B cell (primary cell): ENCODE data around the gene PHF8. TPM values are rescaled to one million over a fixed set of nuclear protein-coding genes. Genes with fewer than 3 reads are reported as not detected.

ENCODE experiments used
- ATAC-seq: fragments of 200-7000 bp; cut with Tn5 transposase; one replicate; pipeline ENCODE4 v1.10.0; 2021; ENCODE audit warnings: low read depth, mild to moderate bottlenecking, moderate number of reproducible peaks, moderate library complexity
- CTCF ChIA-PET: fragments of 350-600 bp; sonication (Branson Sonifier 250); formaldehyde crosslinking; loops from one replicate; lab custom pipeline; 2021; ENCODE audit warnings: antibody characterized with exemption, inconsistent platforms; lab: Charles Lee
- POLR2A ChIA-PET: fragments of 350-600 bp; sonication (Branson Sonifier 250); formaldehyde crosslinking; loops from one replicate; lab custom pipeline; 2021; ENCODE audit warnings: antibody characterized with exemption; lab: Charles Lee
- DNase-seq: peaks from one replicate; pipeline ENCODE4 v3.0.0; 2013
- H2AFZ ChIP-seq: 2 replicates; pipeline ENCODE4 v1.6.1; 2012; ENCODE audit warnings: mild to moderate bottlenecking, low read depth, low read length; ENCODE audit not compliant: insufficient read depth, poor library complexity, severe bottlenecking
- H3K27ac ChIP-seq, 2 donors: 1 replicate in 1 of 2; 2 replicates in 1 of 2; pipeline ENCODE4 v1.5.1; 2012 to 2013; ENCODE audit warnings: low read length in 2 of 2, mild to moderate bottlenecking in 2 of 2, moderate library complexity in 1 of 2
- H3K27me3 ChIP-seq, 4 experiments: fragments of 200-600 bp in 1 of 4; sonication (generic) in 1 of 4; replicated peaks in 1 of 4; 1 replicate in 2 of 4; 2 replicates in 2 of 4; pipeline versions ENCODE4 v1.6.1 to v1.7.0; 2013 to 2016; ENCODE audit warnings: low read length in 3 of 4, mild to moderate bottlenecking in 2 of 4, mixed read lengths in 1 of 4, moderate library complexity in 1 of 4; ENCODE audit not compliant: insufficient read depth in 4 of 4, control insufficient read depth in 3 of 4; ENCODE audit errors: control extremely low read depth in 1 of 4
- H3K36me3 ChIP-seq, 2 experiments: replicated peaks in 1 of 2; 1 replicate in 1 of 2; 2 replicates in 1 of 2; pipeline versions ENCODE4 v1.6.1 to v1.7.1; 2013; ENCODE audit warnings: low read length in 1 of 2; ENCODE audit not compliant: insufficient read depth in 2 of 2, control insufficient read depth in 1 of 2; ENCODE audit errors: control extremely low read depth in 1 of 2, extremely low read depth in 1 of 2
- H3K4me1 ChIP-seq, 2 donors: fragments of 200-600 bp in 1 of 2; sonication (generic) in 1 of 2; 1 replicate in 1 of 2; 2 replicates in 1 of 2; pipeline versions ENCODE4 v1.5.1 to v1.6.1; 2013 to 2017; ENCODE audit warnings: low read length in 2 of 2; ENCODE audit not compliant: control insufficient read depth in 2 of 2, insufficient read depth in 2 of 2
- H3K4me2 ChIP-seq: replicated peaks from 2 replicates; pipeline ENCODE3; 2012; ENCODE audit warnings: mild to moderate bottlenecking, low read depth, low read length; ENCODE audit not compliant: poor library complexity, severe bottlenecking
- H3K4me3 ChIP-seq, 5 experiments: fragments of 200-600 bp in 1 of 5; sonication (generic) in 1 of 5; 1 replicate in 3 of 5; 2 replicates in 2 of 5; pipeline versions ENCODE4 v1.5.1 to v1.7.0; 2011 to 2016; ENCODE audit warnings: low read length in 4 of 5, mild to moderate bottlenecking in 4 of 5, low read depth in 2 of 5, control low read depth in 1 of 5, moderate library complexity in 1 of 5; ENCODE audit not compliant: insufficient read depth in 1 of 5; ENCODE audit errors: control extremely low read depth in 1 of 5, extremely low read depth in 1 of 5
- H3K79me2 ChIP-seq: fragments of 200-600 bp; sonication (generic); one replicate; pipeline ENCODE4 v1.6.0; 2016; ENCODE audit warnings: low read length; ENCODE audit not compliant: control insufficient read depth, insufficient read depth
- H3K9ac ChIP-seq: fragments of 200-600 bp; sonication (generic); 2 replicates; pipeline ENCODE4 v1.6.1; 2017; ENCODE audit warnings: mild to moderate bottlenecking, low read length, moderate library complexity
- H3K9me3 ChIP-seq, 3 donors: one replicate each; pipeline versions ENCODE4 v1.6.1 to v1.7.1; 2013; ENCODE audit warnings: low read length in 2 of 3; ENCODE audit not compliant: control insufficient read depth in 2 of 3, insufficient read depth in 1 of 3; ENCODE audit errors: control extremely low read depth in 1 of 3
- H4K20me1 ChIP-seq: 2 replicates; pipeline ENCODE4 v1.6.0; 2012; ENCODE audit warnings: mild to moderate bottlenecking, low read length; ENCODE audit not compliant: insufficient read depth, control insufficient read depth, poor library complexity, severe bottlenecking
- H3K27ac Mint-ChIP-seq: one replicate; pipeline ENCODE4 v1.8.0; 2021; ENCODE audit warnings: mixed read lengths
- H3K27me3 Mint-ChIP-seq: one replicate; pipeline ENCODE4 v1.8.0; 2021; ENCODE audit warnings: mixed read lengths
- H3K4me1 Mint-ChIP-seq: one replicate; pipeline ENCODE4 v1.8.0; 2021; ENCODE audit warnings: mixed read lengths
- H3K4me3 Mint-ChIP-seq: one replicate; pipeline ENCODE4 v1.8.0; 2021; ENCODE audit warnings: mixed read lengths
- H3K9me3 Mint-ChIP-seq: one replicate; pipeline ENCODE4 v1.8.0; 2022; ENCODE audit warnings: mixed read lengths; ENCODE audit not compliant: insufficient read depth
- EZH2 ChIP-seq: IDR thresholded peaks from 2 replicates; pipeline ENCODE4 v1.6.1; 2012; ENCODE audit warnings: borderline replicate concordance, low read depth, mild to moderate bottlenecking, moderate library complexity, low read length; ENCODE audit not compliant: insufficient read depth, poor library complexity, severe bottlenecking
- WGBS: methylation state at CpG from one replicate; pipeline ENCODE4 v1.1.5; 2013; ENCODE audit warnings: missing lambda C conversion rate; ENCODE audit not compliant: insufficient coverage; 5-methylcytosine and 5-hydroxymethylcytosine counted together
- intact Hi-C: fragments of 100-400 bp; cut with micrococcal nuclease; formaldehyde crosslinking; loops from one replicate; pipeline ENCODE4 v1.10.0; 2022
- polyA plus RNA-seq: library from polyadenylated mRNA; depleted of rRNA; stranded (reverse); fragments of >200 nt; gene quantifications from 2 replicates; pipeline ENCODE4 v1.2.3, GENCODE V29; 2012
- total RNA-seq, 2 donors: library from RNA; stranded (reverse); fragments of 120-200 nt in 1 of 2; gene quantifications; 1 replicate in 1 of 2; 2 replicates in 1 of 2; pipeline versions ENCODE4 v1.2.3 to v1.2.4, GENCODE V29; 2013 to 2022
- TF ChIP-seq, protein P1 (sequence below): fragments of 200-600 bp; IDR thresholded peaks from one replicate; pipeline ENCODE4 v1.8.0; 2022; ENCODE audit warnings: antibody characterized with exemption, mild to moderate bottlenecking

Gene PHF8
- total and polyA plus RNA-seq, 2 donors (not counting 1 experiment from before 2014, with no cell fraction given) = 21.4 to 73.2 TPM

DNA sequence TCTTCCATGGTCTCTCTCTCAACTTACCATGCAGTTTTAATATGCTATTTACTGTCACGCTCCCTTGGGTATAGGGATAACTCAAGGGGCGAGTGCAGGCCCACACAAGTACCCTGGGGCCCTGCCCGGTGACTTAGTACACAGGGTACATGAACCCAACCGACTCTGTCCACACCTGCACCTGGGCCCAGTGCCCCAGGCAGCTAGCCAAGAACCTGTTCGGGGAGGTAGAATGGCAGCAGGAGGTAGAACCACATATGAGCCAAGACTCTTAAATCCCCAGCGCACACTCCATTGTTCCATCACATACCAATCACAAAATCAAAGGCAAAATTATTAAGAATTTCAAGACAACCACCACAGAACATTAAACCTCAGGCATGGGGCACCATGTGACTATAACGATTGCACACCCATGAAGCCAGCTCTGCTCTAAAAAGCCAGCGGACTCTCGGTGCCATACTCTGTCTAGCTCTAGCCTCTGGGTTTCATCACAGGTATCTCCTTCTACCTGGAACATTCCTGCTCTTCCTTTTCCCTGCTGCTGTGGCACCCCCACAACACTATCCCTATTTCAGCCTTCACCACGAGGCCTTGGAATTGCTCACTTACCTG, 14.6 kb downstream of the PHF8 start:
- Histone ChIP-seq H3K27ac (no peak overlapping the region), H2AFZ (no peak overlapping the region), H3K4me1 (no peaks in the 10 kb centered on the region), H3K27me3 (no peaks in the 10 kb centered on the region), H3K36me3 (peaks cover 0 to 57% of the 10 kb centered on the region in 2 experiments), H3K9me3 (no peaks in the 10 kb centered on the region), H3K79me2 (peaks cover 47% of the 10 kb centered on the region), H3K9ac (no peak overlapping the region), H3K4me3 (no peak overlapping the region), H4K20me1 (peaks cover 17% of the 10 kb centered on the region), H3K4me2 (no peak overlapping the region)
- WGBS = 100% methylated on average over 5 of the region's 10 CpGs
- no peak for TF ChIP-seq EZH2
- TF ChIP-seq, protein P1, sequence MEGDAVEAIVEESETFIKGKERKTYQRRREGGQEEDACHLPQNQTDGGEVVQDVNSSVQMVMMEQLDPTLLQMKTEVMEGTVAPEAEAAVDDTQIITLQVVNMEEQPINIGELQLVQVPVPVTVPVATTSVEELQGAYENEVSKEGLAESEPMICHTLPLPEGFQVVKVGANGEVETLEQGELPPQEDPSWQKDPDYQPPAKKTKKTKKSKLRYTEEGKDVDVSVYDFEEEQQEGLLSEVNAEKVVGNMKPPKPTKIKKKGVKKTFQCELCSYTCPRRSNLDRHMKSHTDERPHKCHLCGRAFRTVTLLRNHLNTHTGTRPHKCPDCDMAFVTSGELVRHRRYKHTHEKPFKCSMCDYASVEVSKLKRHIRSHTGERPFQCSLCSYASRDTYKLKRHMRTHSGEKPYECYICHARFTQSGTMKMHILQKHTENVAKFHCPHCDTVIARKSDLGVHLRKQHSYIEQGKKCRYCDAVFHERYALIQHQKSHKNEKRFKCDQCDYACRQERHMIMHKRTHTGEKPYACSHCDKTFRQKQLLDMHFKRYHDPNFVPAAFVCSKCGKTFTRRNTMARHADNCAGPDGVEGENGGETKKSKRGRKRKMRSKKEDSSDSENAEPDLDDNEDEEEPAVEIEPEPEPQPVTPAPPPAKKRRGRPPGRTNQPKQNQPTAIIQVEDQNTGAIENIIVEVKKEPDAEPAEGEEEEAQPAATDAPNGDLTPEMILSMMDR = no peak
- Mint-ChIP-seq H3K9me3 (no peaks in the 10 kb centered on the region), H3K27ac (no peak overlapping the region), H3K4me1 (no peaks in the 10 kb centered on the region), H3K27me3 (no peaks in the 10 kb centered on the region), H3K4me3 (no peak overlapping the region)
- no peak for DNase-seq
- ChIA-PET POLR2A (no interaction called here), CTCF (no interaction called here)
- intact Hi-C loops = no loop called here
- no peak for ATAC-seq

DNA sequence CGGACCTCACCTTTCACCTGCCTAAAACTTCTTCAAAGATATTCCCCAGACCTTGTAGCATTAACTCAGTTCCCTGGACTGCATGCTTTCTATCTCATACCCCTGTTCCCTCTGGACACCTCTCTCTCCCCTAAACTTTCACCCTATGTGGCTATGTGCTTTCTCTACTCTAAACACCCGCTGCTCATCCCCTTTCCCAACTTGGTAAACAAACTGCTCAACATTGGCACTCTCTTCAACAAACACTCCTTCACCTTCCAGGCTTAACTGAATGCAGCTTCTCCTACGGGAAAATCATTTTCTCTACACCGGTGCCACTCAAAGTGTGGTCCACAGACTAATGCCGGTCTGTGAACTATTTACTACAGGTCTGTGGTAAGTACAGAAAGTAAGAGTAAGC, 19.9 kb downstream of the PHF8 start:
- Mint-ChIP-seq H3K9me3 (no peaks in the 10 kb centered on the region), H3K27me3 (no peaks in the 10 kb centered on the region), H3K4me3 (no peak overlapping the region), H3K4me1 (no peaks in the 10 kb centered on the region), H3K27ac (no peak overlapping the region)
- no peak for TF ChIP-seq EZH2
- TF ChIP-seq, protein P1 = no peak
- Histone ChIP-seq H3K9ac (no peak overlapping the region), H4K20me1 (peaks cover 1% of the 10 kb centered on the region), H2AFZ (no peak overlapping the region), H3K27ac (no peak overlapping the region), H3K27me3 (no peaks in the 10 kb centered on the region), H3K79me2 (peaks cover 7% of the 10 kb centered on the region), H3K4me1 (no peaks in the 10 kb centered on the region), H3K9me3 (no peaks in the 10 kb centered on the region), H3K4me2 (no peak overlapping the region), H3K36me3 (peaks cover 0 to 40% of the 10 kb centered on the region in 2 experiments), H3K4me3 (no peak overlapping the region)
- no CpG with 5 or more reads among the region's 5 CpGs for WGBS
- ChIA-PET POLR2A (no interaction called here), CTCF (no interaction called here)
- ATAC-seq = no peak
- intact Hi-C loops = no loop called here
- no peak for DNase-seq
